ENCODE results near the gene PDE9A.

PDE9A gene

GRCh38 chr21:42672699-42673458 is 19.5 kb downstream of the PDE9A start:
- DNase-seq (ENCODE audit: low read depth), result no peak

GRCh38 chr21:42673633-42674328 is 20.4 kb downstream of the PDE9A start:
- DNase-seq (ENCODE audit: low read depth), result no peak

- no peak for DNase-seq (ENCODE audit: low read depth)
These were observed 21.0 kb downstream of the PDE9A start for GRCh38 chr21:42674351-42674940.

GRCh38 chr21:42675403-42675802 is 22.0 kb downstream of the PDE9A start:
- no peak for DNase-seq (ENCODE audit: low read depth)

- DNase-seq (ENCODE audit: low read depth), result no peak
These were observed 23.4 kb downstream of the PDE9A start for GRCh38 chr21:42676808-42677207.

GRCh38 chr21:42677339-42678321 is 24.2 kb downstream of the PDE9A start:
- no peak for DNase-seq (ENCODE audit: low read depth)

GRCh38 chr21:42678618-42679295 is 25.3 kb downstream of the PDE9A start:
- DNase-seq (ENCODE audit: low read depth), result no peak

- DNase-seq (ENCODE audit: low read depth), result no peak
These were observed 26.1 kb downstream of the PDE9A start for GRCh38 chr21:42679319-42680057.

GRCh38 chr21:42680058-42680330 is 26.6 kb downstream of the PDE9A start:
- DNase-seq (ENCODE audit: low read depth), result no peak

GRCh38 chr21:42680429-42680828 is 27.0 kb downstream of the PDE9A start:
- DNase-seq (ENCODE audit: low read depth), result no peak

GRCh38 chr21:42681296-42682206 is 28.1 kb downstream of the PDE9A start:
- DNase-seq (ENCODE audit: low read depth), result no peak

- DNase-seq (ENCODE audit: low read depth), result no peak
These were observed 29.3 kb downstream of the PDE9A start for GRCh38 chr21:42682661-42683210.

GRCh38 chr21:42683371-42684108 is 30.1 kb downstream of the PDE9A start:
- DNase-seq (ENCODE audit: low read depth), result no peak

GRCh38 chr21:42684109-42684916 is 30.9 kb downstream of the PDE9A start:
- peak; percentile 25 for DNase-seq (ENCODE audit: low read depth)

- no peak for DNase-seq (ENCODE audit: low read depth)
These were observed 31.6 kb downstream of the PDE9A start for GRCh38 chr21:42685036-42685435.

- DNase-seq (ENCODE audit: low read depth), result no peak
These were observed 32.6 kb downstream of the PDE9A start for GRCh38 chr21:42685954-42686500.

GRCh38 chr21:42687796-42688195 is 34.4 kb downstream of the PDE9A start:
- no peak for DNase-seq (ENCODE audit: low read depth)
